Middle frontal gyrus (tissue), 1 donor: ENCODE measurements around the gene KLHDC3.
"Not testable (repeated sequence)": the region's sequence is repeated elsewhere in the genome, so short reads cannot be mapped to it uniquely, and the experiment has no call there.

Experiments
- DNase-seq: peaks from one replicate; pipeline ENCODE4 v3.0.0-alpha.2; 2015; ENCODE audit warnings: low spot score; ENCODE audit errors: extremely low spot score

KLHDC3 gene

GRCh38 chr6:42987533-42988451 is 26.3 kb upstream of the KLHDC3 start:
- no peak for DNase-seq

DNA sequence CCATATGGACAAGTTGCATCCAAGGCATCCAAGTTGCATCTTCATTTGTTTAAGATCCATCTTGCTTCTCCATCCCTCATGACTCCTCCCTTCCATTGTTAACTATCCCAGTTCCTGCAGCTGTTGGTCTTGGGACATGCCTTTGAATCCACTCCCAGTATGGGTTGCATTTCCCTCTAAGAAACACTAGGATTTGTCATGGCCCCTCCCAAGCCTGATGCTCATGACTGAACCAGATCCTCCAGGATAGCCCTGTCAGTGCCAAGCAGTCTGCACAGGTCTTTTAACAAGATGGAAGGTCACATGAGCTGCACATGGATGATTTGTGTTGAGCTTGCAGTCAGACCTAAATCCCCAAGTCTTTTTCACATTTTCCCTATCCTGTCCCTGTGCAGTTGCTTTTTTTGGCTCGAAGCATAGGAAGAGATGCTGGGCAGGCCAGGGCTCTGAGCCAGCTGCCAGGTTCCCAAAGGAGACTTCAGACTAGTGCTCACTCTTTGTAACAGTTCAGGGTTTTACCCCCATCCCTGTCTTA is 25.5 kb upstream of the KLHDC3 start:
- no peak for DNase-seq

GRCh38 chr6:42989923-42990322 is 24.1 kb upstream of the KLHDC3 start:
- DNase-seq, result no peak

- no peak for DNase-seq
Measured at GRCh38 chr6:42993445-42993844, 20.6 kb upstream of the KLHDC3 start.

- DNase-seq, result no peak
Measured at GRCh38 chr6:42996513-42996912, 17.5 kb upstream of the KLHDC3 start.

GRCh38 chr6:42998205-42998604 is 15.8 kb upstream of the KLHDC3 start:
- DNase-seq, result not testable (repeated sequence)

- DNase-seq, result no peak
Measured at GRCh38 chr6:43001843-43002242, 12.2 kb upstream of the KLHDC3 start.

GRCh38 chr6:43005844-43006243 is 8.2 kb upstream of the KLHDC3 start:
- no peak for DNase-seq

DNA sequence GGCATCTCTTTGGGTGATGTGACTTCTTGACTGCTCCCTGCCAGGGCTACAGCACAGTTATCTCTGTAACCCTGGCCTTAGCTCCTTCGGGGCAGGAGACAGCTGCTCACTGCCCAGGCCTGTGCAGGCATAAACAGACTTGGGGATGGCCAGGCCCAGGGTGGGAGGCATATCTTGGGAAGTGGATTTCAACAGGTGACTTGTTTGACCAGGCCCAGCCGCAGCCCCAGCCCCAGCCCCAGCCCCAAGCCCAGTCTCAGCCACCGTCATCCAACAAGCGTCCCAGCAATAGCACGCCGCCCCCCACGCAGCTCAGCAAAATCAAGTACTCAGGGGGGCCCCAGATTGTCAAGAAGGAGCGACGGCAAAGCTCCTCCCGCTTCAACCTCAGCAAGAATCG is 7.8 kb upstream of the KLHDC3 start:
- no peak for DNase-seq

GRCh38 chr6:43007126-43007525 is 6.9 kb upstream of the KLHDC3 start:
- no peak for DNase-seq

- no peak for DNase-seq
Measured at GRCh38 chr6:43009124-43009523, 4.9 kb upstream of the KLHDC3 start.

GRCh38 chr6:43011207-43011606 is 2.8 kb upstream of the KLHDC3 start:
- no peak for DNase-seq

DNA sequence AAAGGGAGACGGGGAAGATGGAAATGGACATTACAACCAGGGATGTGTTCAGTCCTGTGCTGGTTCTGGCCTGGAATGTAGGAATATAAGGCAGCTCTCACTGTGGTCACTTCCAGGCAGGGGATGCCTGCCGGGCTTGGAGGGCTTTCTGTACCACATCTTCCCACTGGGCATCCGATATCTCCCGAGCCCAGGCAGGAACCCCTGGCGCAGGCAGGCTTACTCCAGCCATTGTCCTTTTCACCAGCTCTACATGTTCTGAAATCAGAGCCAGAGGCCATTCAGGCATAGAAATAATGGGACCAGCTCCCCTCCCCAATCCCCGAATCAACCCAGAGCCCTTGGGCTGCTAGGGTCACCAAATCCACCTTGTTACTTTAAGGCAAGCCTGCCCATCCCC is 1.7 kb upstream of the KLHDC3 start:
- DNase-seq, result no peak

DNA sequence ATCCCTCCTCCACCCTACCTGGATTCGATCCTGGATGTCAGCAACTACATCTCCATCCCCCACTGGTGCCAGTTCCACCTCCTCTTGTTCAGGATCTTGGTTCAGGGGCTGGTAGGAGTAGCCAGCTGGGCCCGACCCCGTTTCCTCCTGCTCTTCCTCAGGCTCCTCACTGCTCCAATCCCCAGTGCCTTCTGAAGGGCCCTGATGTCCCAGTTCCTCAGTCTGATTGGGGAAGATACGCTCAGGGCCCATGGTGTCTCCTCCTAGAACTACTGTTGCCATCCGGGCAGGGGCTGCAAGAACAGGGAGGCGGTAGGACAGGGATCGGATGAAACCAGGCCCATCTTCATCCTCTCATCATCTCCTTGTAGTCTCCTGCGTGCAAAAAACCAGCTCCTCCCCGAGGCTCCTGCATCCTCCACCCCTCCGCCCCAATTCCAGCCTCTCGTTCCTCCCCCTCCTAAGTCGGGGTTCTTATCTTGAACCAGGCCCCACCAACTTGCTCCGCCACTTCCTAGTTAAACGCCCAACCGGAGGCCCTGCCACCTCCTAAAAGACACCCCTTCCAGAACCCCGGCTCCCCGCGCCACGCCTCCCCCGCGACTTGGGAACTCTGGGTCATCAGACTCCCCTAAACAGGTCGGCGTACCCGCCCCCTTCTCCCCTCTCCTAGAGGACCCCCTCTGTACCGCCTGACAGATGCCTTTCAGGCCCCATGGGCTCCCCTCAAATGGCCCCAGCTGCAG is 779 bp upstream of the KLHDC3 start:
- no peak for DNase-seq

DNA sequence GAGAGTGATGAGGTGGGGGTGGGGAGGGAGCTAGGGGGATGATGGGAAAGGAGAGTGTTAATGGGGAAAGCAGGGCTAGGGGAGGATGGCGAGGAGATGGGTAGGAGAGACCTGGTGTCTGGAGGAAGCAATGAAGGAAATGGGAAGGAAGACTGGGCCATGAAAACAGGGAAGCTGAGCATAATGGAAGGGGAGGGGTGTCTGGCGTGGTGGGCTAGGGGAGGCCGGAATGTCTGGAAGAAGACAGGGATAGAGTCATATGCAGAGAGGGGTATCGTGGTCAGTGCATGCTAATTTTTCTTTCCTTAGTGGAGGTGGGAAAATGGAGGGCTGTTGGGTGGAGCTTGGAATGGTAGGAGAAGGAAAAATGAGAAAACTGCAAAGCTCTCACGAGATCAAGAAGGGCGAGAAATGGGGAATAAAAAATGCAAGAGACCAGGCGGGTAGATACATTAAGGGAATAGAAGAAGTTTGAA is 423 bp downstream of the KLHDC3 start:
- no peak for DNase-seq

- DNase-seq, result no peak
Measured at GRCh38 chr6:43016176-43016942, 2.3 kb downstream of the KLHDC3 start.

DNA sequence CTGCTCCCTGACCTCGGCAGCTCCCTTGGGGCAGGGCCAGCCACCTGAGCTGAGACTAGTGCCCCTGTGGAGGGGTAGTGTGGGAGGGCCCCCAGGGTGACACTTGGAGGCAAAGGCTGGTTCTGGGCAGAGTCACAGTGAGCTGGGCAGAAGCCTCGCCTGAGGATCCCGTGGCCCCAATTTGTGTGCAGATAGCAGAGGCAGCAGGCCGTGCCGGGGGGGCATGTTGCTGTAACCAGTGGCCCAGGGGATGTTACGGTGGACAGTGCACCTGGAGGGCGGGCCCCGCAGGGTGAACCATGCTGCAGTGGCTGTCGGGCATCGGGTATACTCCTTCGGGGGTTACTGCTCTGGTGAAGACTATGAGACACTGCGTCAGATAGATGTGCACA is 2.9 kb downstream of the KLHDC3 start:
- no peak for DNase-seq

DNA sequence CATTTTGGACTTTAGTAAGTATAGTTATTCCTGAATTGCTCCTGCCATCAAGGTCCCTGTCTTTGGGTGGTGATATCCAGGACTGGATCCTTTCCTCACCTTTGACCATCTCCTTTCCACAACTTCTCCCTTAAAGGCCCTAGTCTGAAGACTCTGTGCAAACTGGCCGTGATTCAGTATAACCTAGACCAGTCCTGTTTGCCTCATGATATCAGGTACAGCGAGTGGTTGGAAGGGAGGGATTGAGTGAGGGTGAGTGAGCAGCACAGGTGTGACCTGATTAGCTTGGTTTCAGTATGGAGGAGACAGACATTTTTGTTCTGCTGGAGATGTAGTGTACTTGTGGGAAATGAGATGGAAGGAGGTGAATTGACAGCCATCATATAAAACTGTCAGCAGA is 5.1 kb downstream of the KLHDC3 start:
- DNase-seq, result no peak

DNA sequence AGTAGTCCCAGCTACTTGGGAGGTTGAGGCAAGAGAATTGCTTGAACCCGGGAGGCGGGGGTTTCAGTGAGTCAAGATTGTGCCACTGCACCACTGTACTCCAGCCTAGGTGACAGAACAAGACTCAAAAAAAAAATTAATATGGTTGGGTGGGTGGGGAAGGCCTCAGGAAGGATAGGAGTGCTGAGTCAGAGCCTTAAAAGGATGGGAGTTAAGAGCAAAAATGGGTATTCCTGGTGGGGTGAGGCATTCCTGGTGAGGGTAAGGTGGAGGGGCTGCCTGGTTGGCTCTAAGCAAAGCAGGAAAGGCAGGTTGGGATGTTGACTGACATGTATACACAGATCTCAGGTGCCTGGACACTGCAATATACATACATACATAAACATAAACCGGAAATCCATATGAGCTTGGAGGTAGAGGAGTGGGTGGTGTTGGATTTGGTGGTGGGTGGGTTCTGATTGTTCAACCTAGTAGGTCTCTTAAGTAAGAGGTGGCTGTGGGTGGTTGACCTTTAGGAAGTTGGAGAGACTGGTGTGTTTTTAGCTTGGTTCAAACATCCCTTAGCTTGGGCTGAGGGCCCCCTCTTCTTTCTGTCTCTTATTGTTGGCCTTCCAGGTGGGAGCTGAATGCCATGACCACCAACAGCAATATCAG is 6.1 kb downstream of the KLHDC3 start:
- DNase-seq, result no peak

GRCh38 chr6:43020847-43021246 is 6.8 kb downstream of the KLHDC3 start:
- no peak for DNase-seq
